Natural killer cell (primary cell): ENCODE data around the gene TOB2. TPM values are rescaled to one million over a fixed set of nuclear protein-coding genes. Genes with fewer than 3 reads are reported as not detected.

ENCODE experiments used
- ATAC-seq, 3 donors: fragments of 150-1000 bp in 2 of 3; fragments of 200-7000 bp in 1 of 3; cut with Tn5 transposase; 1 replicate in 1 of 3; 2 replicates in 2 of 3; pipeline ENCODE4 v1.10.0; 2021; ENCODE audit warnings: mild to moderate bottlenecking in 2 of 3, moderate library complexity in 2 of 3
- DNase-seq, 2 donors: peaks; one replicate each; pipeline versions ENCODE4 v3.0.0 to v3.0.0-alpha.2; 2013 to 2021; ENCODE audit warnings: mixed read lengths in 1 of 2
- H3K27ac ChIP-seq: one replicate; pipeline ENCODE4 v1.5.1; 2013; ENCODE audit warnings: mild to moderate bottlenecking, low read length
- H3K27me3 ChIP-seq: one replicate; pipeline ENCODE4 v1.6.1; 2013; ENCODE audit warnings: low read length; ENCODE audit not compliant: control insufficient read depth, insufficient read depth
- H3K36me3 ChIP-seq: one replicate; pipeline ENCODE4 v1.6.1; 2013; ENCODE audit warnings: low read length; ENCODE audit not compliant: control insufficient read depth, insufficient read depth
- H3K4me1 ChIP-seq: one replicate; pipeline ENCODE4 v1.6.1; 2013; ENCODE audit warnings: low read length; ENCODE audit not compliant: control insufficient read depth, insufficient read depth
- H3K4me3 ChIP-seq: one replicate; pipeline ENCODE4 v1.5.1; 2013; ENCODE audit warnings: low read length
- H3K9me3 ChIP-seq: one replicate; pipeline ENCODE4 v1.6.1; 2013; ENCODE audit warnings: low read length; ENCODE audit not compliant: control insufficient read depth, insufficient read depth
- H3K27ac Mint-ChIP-seq, 2 donors: one replicate each; pipeline ENCODE4 v1.8.0; 2022; ENCODE audit warnings: mild to moderate bottlenecking in 2 of 2, mixed read lengths in 2 of 2, moderate library complexity in 1 of 2
- H3K27me3 Mint-ChIP-seq, 2 donors: one replicate each; pipeline ENCODE4 v1.8.0; 2022; ENCODE audit warnings: low read depth in 2 of 2, mixed read lengths in 2 of 2
- H3K36me3 Mint-ChIP-seq: one replicate; pipeline ENCODE4 v1.8.0; 2022; ENCODE audit warnings: mixed read lengths
- H3K4me1 Mint-ChIP-seq, 2 donors: one replicate each; pipeline ENCODE4 v1.8.0; 2022; ENCODE audit warnings: mixed read lengths in 2 of 2
- H3K4me3 Mint-ChIP-seq: one replicate; pipeline ENCODE4 v1.8.0; 2022; ENCODE audit warnings: mild to moderate bottlenecking, moderate library complexity, mixed read lengths
- H3K9me3 Mint-ChIP-seq, 2 donors: one replicate each; pipeline ENCODE4 v1.8.0; 2022; ENCODE audit warnings: mixed read lengths in 2 of 2
- WGBS: methylation state at CpG from one replicate; pipeline ENCODE4 v1.1.7; 2013; ENCODE audit warnings: missing lambda C conversion rate; ENCODE audit not compliant: insufficient coverage; 5-methylcytosine and 5-hydroxymethylcytosine counted together
- intact Hi-C: fragments of 100-400 bp; cut with micrococcal nuclease; formaldehyde crosslinking; loops from one replicate; pipeline ENCODE4 v1.14.2; 2022
- total RNA-seq, 4 donors: library from RNA; stranded (reverse); fragments of 120-200 nt in 1 of 4; gene quantifications; one replicate each; pipeline versions ENCODE4 v1.2.3 to v1.2.4, GENCODE V29; 2013 to 2022
- TF ChIP-seq, protein P1 (sequence below): fragments of 200-600 bp; IDR thresholded peaks from one replicate; pipeline ENCODE4 v1.8.0; 2022; ENCODE audit warnings: antibody characterized with exemption

Gene TOB2
- total RNA-seq, 3 donors from 2014 or later (not counting 1 experiment from before 2014, with no cell fraction given), result 26.4 to 42.2 (median 32.6) TPM

- Mint-ChIP-seq H3K36me3 (no peaks in the 10 kb centered on the region), H3K27ac (peak overlapping the region in 1 of 2 donors; percentile 13), H3K4me3 (no peak overlapping the region), H3K9me3 (no peaks in the 10 kb centered on the region), H3K27me3 (no peaks in the 10 kb centered on the region), H3K4me1 (peaks cover 9 to 21% of the 10 kb centered on the region in 2 donors)
- Histone ChIP-seq H3K36me3 (peaks cover 2% of the 10 kb centered on the region), H3K27me3 (no peaks in the 10 kb centered on the region), H3K4me3 (no peak overlapping the region), H3K4me1 (peaks cover 16% of the 10 kb centered on the region), H3K9me3 (no peaks in the 10 kb centered on the region), H3K27ac (peak overlapping the region; percentile 37)
- WGBS, result 90% methylated on average over 2 of the region's 7 CpGs
- no peak for ATAC-seq
- no peak for DNase-seq
- intact Hi-C loops, result no loop called here
- TF ChIP-seq, protein P1, sequence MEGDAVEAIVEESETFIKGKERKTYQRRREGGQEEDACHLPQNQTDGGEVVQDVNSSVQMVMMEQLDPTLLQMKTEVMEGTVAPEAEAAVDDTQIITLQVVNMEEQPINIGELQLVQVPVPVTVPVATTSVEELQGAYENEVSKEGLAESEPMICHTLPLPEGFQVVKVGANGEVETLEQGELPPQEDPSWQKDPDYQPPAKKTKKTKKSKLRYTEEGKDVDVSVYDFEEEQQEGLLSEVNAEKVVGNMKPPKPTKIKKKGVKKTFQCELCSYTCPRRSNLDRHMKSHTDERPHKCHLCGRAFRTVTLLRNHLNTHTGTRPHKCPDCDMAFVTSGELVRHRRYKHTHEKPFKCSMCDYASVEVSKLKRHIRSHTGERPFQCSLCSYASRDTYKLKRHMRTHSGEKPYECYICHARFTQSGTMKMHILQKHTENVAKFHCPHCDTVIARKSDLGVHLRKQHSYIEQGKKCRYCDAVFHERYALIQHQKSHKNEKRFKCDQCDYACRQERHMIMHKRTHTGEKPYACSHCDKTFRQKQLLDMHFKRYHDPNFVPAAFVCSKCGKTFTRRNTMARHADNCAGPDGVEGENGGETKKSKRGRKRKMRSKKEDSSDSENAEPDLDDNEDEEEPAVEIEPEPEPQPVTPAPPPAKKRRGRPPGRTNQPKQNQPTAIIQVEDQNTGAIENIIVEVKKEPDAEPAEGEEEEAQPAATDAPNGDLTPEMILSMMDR, result no peak
Measured at GRCh38 chr22:41480397-41480735, 33.8 kb upstream of the TOB2 start.

GRCh38 chr22:41479671-41480396 lies 33.2 kb upstream of the TOB2 start:
- Mint-ChIP-seq H3K27ac (no peak overlapping the region), H3K4me3 (no peak overlapping the region), H3K4me1 (peaks cover 9 to 21% of the 10 kb centered on the region in 2 donors), H3K9me3 (no peaks in the 10 kb centered on the region), H3K27me3 (no peaks in the 10 kb centered on the region), H3K36me3 (no peaks in the 10 kb centered on the region)
- ATAC-seq (no peak), DNase-seq (no peak)
- H3K27ac ChIP-seq, result peak overlapping the region; percentile 37
- WGBS, result 87% methylated on average over 6 of the region's 6 CpGs
- H3K4me3 ChIP-seq, result no peak overlapping the region
- H3K4me1 ChIP-seq, result peaks cover 12% of the 10 kb centered on the region
- H3K36me3 ChIP-seq, result peaks cover 2% of the 10 kb centered on the region
- intact Hi-C loops, result no loop called here
- TF ChIP-seq, protein P1, result no peak
- no peaks in the 10 kb centered on the region for H3K27me3 ChIP-seq
- no peaks in the 10 kb centered on the region for H3K9me3 ChIP-seq

DNA sequence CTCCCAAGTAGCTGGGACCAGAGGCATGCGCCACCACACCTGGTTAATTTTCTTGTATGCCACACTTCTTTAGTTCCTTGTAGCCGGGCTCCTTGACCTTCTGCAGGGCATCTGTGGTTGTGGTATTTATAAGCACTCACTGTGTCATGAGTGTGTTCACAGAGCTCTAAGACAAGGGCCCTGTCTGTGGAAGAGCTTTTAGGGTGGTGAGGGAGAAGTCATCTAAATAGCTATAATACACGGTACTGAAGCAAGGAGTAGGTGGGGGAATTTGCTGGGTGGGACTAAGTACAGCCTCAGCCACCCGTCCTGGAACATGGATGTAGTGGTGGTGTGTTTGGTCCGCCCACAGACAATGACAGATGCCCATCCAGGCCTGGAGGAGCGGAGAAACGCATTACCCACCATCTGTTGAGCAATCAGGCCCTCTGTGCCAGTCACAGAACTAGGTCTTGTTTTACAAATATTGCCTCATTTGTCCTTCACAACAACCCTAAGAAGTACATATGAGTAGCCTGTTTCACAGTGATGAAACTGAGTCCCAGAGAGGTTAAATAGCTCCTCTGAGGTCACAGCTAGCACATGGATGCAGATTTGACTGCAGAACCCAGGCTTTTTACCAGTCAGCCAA lies 32.4 kb upstream of the TOB2 start:
- Mint-ChIP-seq H3K4me3 (no peak overlapping the region), H3K4me1 (peaks cover 10 to 20% of the 10 kb centered on the region in 2 donors), H3K9me3 (no peaks in the 10 kb centered on the region), H3K27ac (no peak overlapping the region), H3K36me3 (no peaks in the 10 kb centered on the region), H3K27me3 (no peaks in the 10 kb centered on the region)
- Histone ChIP-seq H3K27ac (peak overlapping the region; percentile 37), H3K4me3 (no peak overlapping the region), H3K27me3 (no peaks in the 10 kb centered on the region), H3K36me3 (peaks cover 2% of the 10 kb centered on the region), H3K4me1 (peaks cover 12% of the 10 kb centered on the region), H3K9me3 (no peaks in the 10 kb centered on the region)
- 62% methylated on average over 7 of the region's 7 CpGs for WGBS
- intact Hi-C loops, result no loop called here
- ATAC-seq (no peak), DNase-seq (no peak)
- TF ChIP-seq, protein P1, result no peak
